ENCODE results near the gene PNRC1. TPM values are rescaled to one million over a fixed set of nuclear protein-coding genes. Genes with fewer than 3 reads are reported as not detected.
"Not testable (repeated sequence)": the region's sequence is repeated elsewhere in the genome, so short reads cannot be mapped to it uniquely, and the experiment has no call there.

Gene PNRC1
- total RNA-seq, 1 donor, result 881 TPM

- Histone ChIP-seq H3K9me3 (ENCODE audit: low read depth, low read length) (no peaks in the 10 kb centered on the region), H3K4me1 (ENCODE audit: insufficient read depth, low read length) (peaks cover 40% of the 10 kb centered on the region), H3K27me3 (ENCODE audit: insufficient read depth, low read length) (no peaks in the 10 kb centered on the region), H3K4me3 (ENCODE audit: low read length) (no peak overlapping the region)
Measured at GRCh38 chr6:89048985-89049384, 31.6 kb upstream of the PNRC1 start.

- Histone ChIP-seq H3K4me3 (ENCODE audit: low read length) (no peak overlapping the region), H3K4me1 (ENCODE audit: insufficient read depth, low read length) (peaks cover 28% of the 10 kb centered on the region), H3K9me3 (ENCODE audit: low read depth, low read length) (no peaks in the 10 kb centered on the region), H3K27me3 (ENCODE audit: insufficient read depth, low read length) (no peaks in the 10 kb centered on the region)
Measured at GRCh38 chr6:89050155-89050554, 30.4 kb upstream of the PNRC1 start.

- Histone ChIP-seq H3K4me3 (ENCODE audit: low read length) (no peak overlapping the region), H3K9me3 (ENCODE audit: low read depth, low read length) (no peaks in the 10 kb centered on the region), H3K27me3 (ENCODE audit: insufficient read depth, low read length) (no peaks in the 10 kb centered on the region), H3K4me1 (ENCODE audit: insufficient read depth, low read length) (peaks cover 23% of the 10 kb centered on the region)
Measured at GRCh38 chr6:89050697-89051096, 29.9 kb upstream of the PNRC1 start.

- H3K4me1 ChIP-seq (ENCODE audit: insufficient read depth, low read length), result peaks cover 23% of the 10 kb centered on the region
- H3K9me3 ChIP-seq (ENCODE audit: low read depth, low read length), result no peaks in the 10 kb centered on the region
- no peak overlapping the region for H3K4me3 ChIP-seq (ENCODE audit: low read length)
- no peaks in the 10 kb centered on the region for H3K27me3 ChIP-seq (ENCODE audit: insufficient read depth, low read length)
Measured at GRCh38 chr6:89051676-89052075, 28.9 kb upstream of the PNRC1 start.

DNA sequence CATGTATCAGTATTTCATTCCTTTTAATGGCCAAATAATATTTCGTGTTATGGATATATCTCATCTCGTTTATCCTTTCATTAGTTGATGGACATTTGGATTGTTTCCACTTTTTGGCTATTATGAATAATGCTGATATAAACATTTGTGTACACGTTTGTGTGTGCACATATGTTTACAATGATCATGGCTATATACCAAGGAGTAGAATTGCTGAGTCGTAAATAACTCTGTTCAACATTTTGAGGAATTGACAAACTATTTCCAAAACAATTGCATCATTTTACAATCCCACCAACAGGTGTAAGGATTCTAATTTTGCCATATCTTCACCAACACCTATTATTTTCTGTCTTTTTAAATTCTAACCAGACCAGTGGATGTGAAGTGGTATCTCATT lies 26.3 kb upstream of the PNRC1 start:
- H3K4me3 ChIP-seq (ENCODE audit: low read length), result no peak overlapping the region
- H3K27me3 ChIP-seq (ENCODE audit: insufficient read depth, low read length), result no peaks in the 10 kb centered on the region
- H3K4me1 ChIP-seq (ENCODE audit: insufficient read depth, low read length), result peaks cover 18% of the 10 kb centered on the region
- H3K9me3 ChIP-seq (ENCODE audit: low read depth, low read length), result no peaks in the 10 kb centered on the region

DNA sequence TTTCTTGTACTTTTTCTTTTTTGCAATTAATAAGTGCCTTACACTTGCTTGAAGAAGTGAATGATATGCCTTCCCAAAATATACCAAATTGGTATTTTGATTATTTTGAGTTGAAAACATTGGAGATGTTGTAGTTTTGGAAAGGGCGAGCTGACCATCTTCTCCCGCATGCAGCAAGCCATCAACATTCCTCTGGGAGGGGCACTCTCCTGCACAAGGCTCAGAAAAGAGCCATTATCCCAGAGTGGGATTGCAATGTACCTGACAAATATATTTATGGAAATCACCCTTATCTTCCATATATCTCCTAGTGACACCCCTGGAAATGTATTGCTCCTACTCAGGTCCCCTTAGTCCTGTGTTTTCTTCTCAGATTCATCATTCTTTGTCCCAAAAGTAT lies 22.8 kb upstream of the PNRC1 start:
- Histone ChIP-seq H3K9me3 (ENCODE audit: low read depth, low read length) (no peaks in the 10 kb centered on the region), H3K4me3 (ENCODE audit: low read length) (no peak overlapping the region), H3K4me1 (ENCODE audit: insufficient read depth, low read length) (no peaks in the 10 kb centered on the region), H3K27me3 (ENCODE audit: insufficient read depth, low read length) (no peaks in the 10 kb centered on the region)

DNA sequence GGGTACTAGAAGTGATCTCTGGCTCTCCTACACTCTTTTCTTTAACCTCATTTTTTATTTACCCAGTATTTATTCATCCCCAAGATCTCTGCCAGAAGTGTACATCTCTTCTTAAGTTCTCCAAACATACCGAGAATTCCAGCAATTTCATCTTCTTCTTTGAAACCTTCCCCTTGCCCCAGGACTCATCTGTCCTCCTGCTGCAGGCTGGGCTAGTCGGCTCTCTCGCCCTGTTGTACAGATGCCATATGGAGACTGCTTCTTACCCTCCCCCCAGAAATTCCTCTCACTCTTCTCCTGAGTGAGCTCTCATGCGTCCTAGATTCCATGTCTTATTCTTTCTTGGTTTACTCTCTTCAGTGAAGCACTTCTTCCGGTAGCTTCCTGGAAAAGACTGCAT lies 21.9 kb upstream of the PNRC1 start:
- H3K4me1 ChIP-seq (ENCODE audit: insufficient read depth, low read length), result no peaks in the 10 kb centered on the region

GRCh38 chr6:89059227-89059626 lies 21.3 kb upstream of the PNRC1 start:
- no peaks in the 10 kb centered on the region for H3K27me3 ChIP-seq (ENCODE audit: insufficient read depth, low read length)
- H3K4me3 ChIP-seq (ENCODE audit: low read length), result no peak overlapping the region
- H3K9me3 ChIP-seq (ENCODE audit: low read depth, low read length), result no peaks in the 10 kb centered on the region
- H3K4me1 ChIP-seq (ENCODE audit: insufficient read depth, low read length), result no peaks in the 10 kb centered on the region

More for the DNA sequence above, 21.9 kb upstream of the PNRC1 start:
- H3K27me3 ChIP-seq (ENCODE audit: insufficient read depth, low read length), result no peaks in the 10 kb centered on the region
- H3K4me3 ChIP-seq (ENCODE audit: low read length), result no peak overlapping the region
- no peaks in the 10 kb centered on the region for H3K9me3 ChIP-seq (ENCODE audit: low read depth, low read length)

DNA sequence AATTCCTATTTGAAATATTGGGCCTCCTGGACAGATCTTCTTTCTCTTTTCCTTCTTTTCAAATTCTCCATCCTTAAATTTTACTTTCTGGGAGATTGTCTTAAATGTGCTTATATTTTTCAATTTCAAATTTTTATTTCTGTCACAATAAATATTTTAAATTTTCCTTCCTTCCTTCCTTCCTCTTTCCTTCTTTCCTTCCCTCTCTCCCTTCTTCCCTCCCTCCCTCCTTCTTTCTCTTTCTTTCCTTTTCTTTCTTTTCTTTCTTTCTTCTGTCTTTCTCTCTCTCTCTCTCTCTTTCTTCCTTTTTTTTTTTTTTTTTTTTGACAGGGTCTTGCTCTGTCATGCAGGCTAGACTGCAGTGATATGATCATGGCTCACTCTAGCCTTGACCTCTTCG lies 16.7 kb upstream of the PNRC1 start:
- Histone ChIP-seq H3K4me3 (ENCODE audit: low read length) (no peak overlapping the region), H3K9me3 (ENCODE audit: low read depth, low read length) (no peaks in the 10 kb centered on the region)

DNA sequence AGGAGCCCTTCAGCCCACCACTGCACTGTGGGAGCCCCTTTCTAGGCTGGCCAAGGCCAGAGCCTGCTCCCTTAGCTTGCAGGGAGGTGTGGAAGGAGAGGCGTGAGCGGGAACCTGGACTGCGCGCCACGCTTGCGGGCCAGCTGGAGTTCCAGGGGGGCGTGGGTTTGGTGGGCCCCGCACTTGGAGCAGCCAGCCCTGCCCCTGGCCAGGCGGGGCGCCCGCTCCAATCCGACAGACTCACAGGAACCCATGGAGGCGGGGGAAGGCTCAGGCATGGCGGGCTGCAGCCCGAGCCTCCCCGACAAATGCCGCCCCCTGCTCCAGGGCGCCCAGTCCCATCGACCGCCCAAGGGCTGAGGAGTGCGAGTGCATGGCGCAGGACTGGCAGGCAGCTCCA lies 15.6 kb upstream of the PNRC1 start:
- not testable (repeated sequence) for H3K27me3 ChIP-seq (ENCODE audit: insufficient read depth, low read length); H3K4me3 ChIP-seq (ENCODE audit: low read length); H3K9me3 ChIP-seq (ENCODE audit: low read depth, low read length)
- peaks cover 11% of the 10 kb centered on the region for H3K4me1 ChIP-seq (ENCODE audit: insufficient read depth, low read length)

More for the DNA sequence above, 16.7 kb upstream of the PNRC1 start:
- Histone ChIP-seq H3K4me1 (ENCODE audit: insufficient read depth, low read length) (peaks cover 11% of the 10 kb centered on the region), H3K27me3 (ENCODE audit: insufficient read depth, low read length) (no peaks in the 10 kb centered on the region)

- not testable (repeated sequence) for H3K4me3 ChIP-seq (ENCODE audit: low read length); H3K9me3 ChIP-seq (ENCODE audit: low read depth, low read length); H3K27me3 ChIP-seq (ENCODE audit: insufficient read depth, low read length)
- H3K4me1 ChIP-seq (ENCODE audit: insufficient read depth, low read length), result peaks cover 11% of the 10 kb centered on the region
Measured at GRCh38 chr6:89066121-89066520, 14.4 kb upstream of the PNRC1 start.

- Histone ChIP-seq H3K4me1 (ENCODE audit: insufficient read depth, low read length) (peaks cover 13% of the 10 kb centered on the region), H3K9me3 (ENCODE audit: low read depth, low read length) (no peaks in the 10 kb centered on the region), H3K4me3 (ENCODE audit: low read length) (no peak overlapping the region), H3K27me3 (ENCODE audit: insufficient read depth, low read length) (no peaks in the 10 kb centered on the region)
Measured at GRCh38 chr6:89066940-89067646, 13.5 kb upstream of the PNRC1 start.

DNA sequence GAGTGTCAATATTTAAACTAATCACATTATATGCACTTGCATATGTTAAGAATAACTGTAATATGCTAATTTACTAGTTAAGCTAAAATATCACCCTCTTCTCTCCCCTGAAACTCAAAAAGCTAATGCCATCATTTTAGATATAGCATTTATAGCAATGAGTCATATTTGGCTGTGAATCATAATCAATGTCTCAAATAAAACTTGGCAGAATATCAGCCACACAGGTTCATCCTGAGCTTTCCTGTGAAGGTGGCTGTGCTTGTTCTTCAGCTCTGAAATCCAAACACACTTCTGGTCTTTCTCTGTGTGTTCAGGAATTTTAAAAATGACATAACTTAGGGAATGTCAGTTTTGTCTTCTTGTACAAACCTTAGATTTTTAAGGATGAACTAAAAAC lies 12.8 kb upstream of the PNRC1 start:
- Histone ChIP-seq H3K4me1 (ENCODE audit: insufficient read depth, low read length) (peaks cover 20% of the 10 kb centered on the region), H3K27me3 (ENCODE audit: insufficient read depth, low read length) (no peaks in the 10 kb centered on the region), H3K9me3 (ENCODE audit: low read depth, low read length) (no peaks in the 10 kb centered on the region), H3K4me3 (ENCODE audit: low read length) (no peak overlapping the region)

- H3K4me1 ChIP-seq (ENCODE audit: insufficient read depth, low read length), result peaks cover 26% of the 10 kb centered on the region
- no peaks in the 10 kb centered on the region for H3K9me3 ChIP-seq (ENCODE audit: low read depth, low read length)
- H3K4me3 ChIP-seq (ENCODE audit: low read length), result no peak overlapping the region
- no peaks in the 10 kb centered on the region for H3K27me3 ChIP-seq (ENCODE audit: insufficient read depth, low read length)
Measured at GRCh38 chr6:89068695-89069094, 11.9 kb upstream of the PNRC1 start.

GRCh38 chr6:89069536-89070163 lies 10.9 kb upstream of the PNRC1 start:
- no peaks in the 10 kb centered on the region for H3K27me3 ChIP-seq (ENCODE audit: insufficient read depth, low read length)
- H3K9me3 ChIP-seq (ENCODE audit: low read depth, low read length), result no peaks in the 10 kb centered on the region
- no peak overlapping the region for H3K4me3 ChIP-seq (ENCODE audit: low read length)
- peaks cover 31% of the 10 kb centered on the region for H3K4me1 ChIP-seq (ENCODE audit: insufficient read depth, low read length)

DNA sequence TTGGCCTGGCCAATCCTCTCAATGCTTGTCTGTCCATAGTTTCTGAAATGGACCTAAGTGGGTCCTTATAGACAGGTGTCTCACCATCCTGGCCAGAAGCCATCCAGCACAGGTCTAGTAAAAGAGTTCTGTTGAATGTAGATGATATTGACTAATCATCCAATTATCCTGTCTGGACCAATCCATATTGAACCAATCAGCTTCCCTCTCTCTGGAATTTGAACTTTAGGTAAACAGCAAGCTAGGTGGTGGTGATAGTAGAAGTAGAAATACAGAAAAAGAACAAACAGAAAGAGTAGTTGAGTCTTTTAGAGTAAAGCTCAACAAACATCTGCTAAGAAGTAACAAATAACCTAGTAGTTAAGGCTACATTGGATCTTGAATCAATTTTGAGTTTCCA lies 9.5 kb upstream of the PNRC1 start:
- Histone ChIP-seq H3K9me3 (ENCODE audit: low read depth, low read length) (no peaks in the 10 kb centered on the region), H3K4me1 (ENCODE audit: insufficient read depth, low read length) (peaks cover 31% of the 10 kb centered on the region), H3K27me3 (ENCODE audit: insufficient read depth, low read length) (no peaks in the 10 kb centered on the region), H3K4me3 (ENCODE audit: low read length) (no peak overlapping the region)
